Activated CD4-positive, alpha-beta T cell treated with anti-CD3 and anti-CD28 coated beads, Interleukin-2, amount 10 ng/mL, durations not matched to agents 24 days and 14 days (primary cell): Measurements from ENCODE around the gene MGMT. TPM values are rescaled to one million over a fixed set of nuclear protein-coding genes. Genes with fewer than 3 reads are reported as not detected.

ENCODE experiments used
- DNase-seq: peaks from one replicate; pipeline ENCODE4 v3.0.0; 2022
- H3K27ac Mint-ChIP-seq: one replicate; pipeline ENCODE4 v1.8.0; 2022; ENCODE audit warnings: mild to moderate bottlenecking, mixed read lengths
- H3K27me3 Mint-ChIP-seq: one replicate; pipeline ENCODE4 v1.8.0; 2022; ENCODE audit warnings: mixed read lengths
- H3K36me3 Mint-ChIP-seq: one replicate; pipeline ENCODE4 v1.8.0; 2022; ENCODE audit warnings: low read depth, mild to moderate bottlenecking, mixed read lengths
- H3K4me1 Mint-ChIP-seq: one replicate; pipeline ENCODE4 v1.8.0; 2021; ENCODE audit warnings: mixed read lengths
- H3K4me3 Mint-ChIP-seq: one replicate; pipeline ENCODE4 v1.8.0; 2022; ENCODE audit warnings: mild to moderate bottlenecking, moderate library complexity, mixed read lengths
- H3K9me3 Mint-ChIP-seq: one replicate; pipeline ENCODE4 v1.8.0; 2021; ENCODE audit warnings: mixed read lengths
- intact Hi-C: fragments of 100-400 bp; cut with micrococcal nuclease; formaldehyde crosslinking; loops from one replicate; pipeline ENCODE4 v1.15.1; 2023
- total RNA-seq: library from RNA; stranded (reverse); gene quantifications from 2 replicates; pipeline ENCODE4 v1.2.3, GENCODE V29; 2022

Gene MGMT
- total RNA-seq, 1 donor from 2014 or later: 19.5 TPM

DNA sequence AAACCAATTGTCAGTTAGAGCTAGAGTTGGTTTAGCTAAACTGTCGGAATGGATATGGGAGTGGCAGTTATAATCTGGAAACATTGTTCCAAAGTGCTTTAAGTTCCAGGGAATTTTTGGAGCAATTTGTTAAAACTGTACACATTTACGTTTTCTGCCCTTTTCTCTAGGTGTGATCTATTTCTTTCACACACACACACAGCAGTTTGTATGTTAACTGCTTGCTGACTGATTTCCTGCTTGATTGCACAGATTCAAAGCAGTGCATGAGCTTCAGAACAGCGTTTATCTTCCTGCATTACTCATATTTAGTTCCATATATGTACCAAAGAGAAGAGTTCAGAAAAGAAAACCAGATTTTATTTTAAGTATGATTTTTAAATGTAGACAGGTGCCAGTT, 57.9 kb downstream of the MGMT start:
- H3K4me3 Mint-ChIP-seq: no peak overlapping the region
- peaks cover 7% of the 10 kb centered on the region for H3K36me3 Mint-ChIP-seq
- no peaks in the 10 kb centered on the region for H3K4me1 Mint-ChIP-seq

DNA sequence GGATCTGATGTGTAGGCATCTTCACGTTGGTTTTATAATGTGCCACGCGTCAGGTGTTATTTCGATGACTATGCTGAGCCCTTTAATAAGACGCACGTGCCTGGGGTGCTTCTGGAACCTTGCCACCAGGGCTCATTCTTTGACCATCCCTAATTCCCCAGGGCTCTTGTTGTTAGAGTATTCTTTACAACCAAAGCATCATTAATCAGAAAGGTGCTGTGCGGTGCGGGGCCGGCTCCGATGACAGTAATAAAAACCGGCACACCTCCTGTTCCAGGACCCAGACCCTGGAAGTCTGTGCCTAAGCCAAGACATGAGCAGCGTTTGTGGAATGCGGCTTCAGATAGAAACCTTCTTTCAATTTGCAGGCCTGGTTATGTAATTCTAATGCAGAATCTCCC, 58.4 kb downstream of the MGMT start:
- intact Hi-C loops: no loop called here
- no peaks in the 10 kb centered on the region for H3K27me3 Mint-ChIP-seq
- no peak overlapping the region for H3K27ac Mint-ChIP-seq
- no peaks in the 10 kb centered on the region for H3K4me1 Mint-ChIP-seq
- no peak for DNase-seq
- H3K36me3 Mint-ChIP-seq: peaks cover 7% of the 10 kb centered on the region
- H3K9me3 Mint-ChIP-seq: peaks cover 14% of the 10 kb centered on the region
- no peak overlapping the region for H3K4me3 Mint-ChIP-seq

More for the DNA sequence above, 57.9 kb downstream of the MGMT start:
- Mint-ChIP-seq H3K27me3 (no peaks in the 10 kb centered on the region), H3K9me3 (peaks cover 14% of the 10 kb centered on the region), H3K27ac (no peak overlapping the region)
- no peak for DNase-seq
- intact Hi-C loops: no loop called here

DNA sequence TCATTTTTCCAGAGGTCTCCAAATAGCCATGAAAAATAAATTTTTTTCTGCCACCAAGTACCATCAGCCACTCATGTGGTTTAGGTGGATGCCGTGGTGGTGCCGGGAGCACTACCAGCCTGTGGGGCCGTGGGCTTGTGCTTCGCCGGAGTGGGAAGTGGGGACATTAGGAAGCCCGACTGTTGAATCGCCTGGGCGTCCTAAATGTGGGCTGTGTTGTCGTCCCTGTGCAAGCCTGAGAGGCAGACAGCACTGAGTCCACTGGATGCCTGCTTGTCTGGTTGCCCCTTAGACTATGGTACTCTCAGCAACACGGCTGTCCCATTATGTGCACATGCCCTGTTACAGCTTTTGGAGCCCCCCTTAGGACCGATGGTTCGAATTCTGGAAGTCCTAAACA, 59.9 kb downstream of the MGMT start:
- H3K9me3 Mint-ChIP-seq: peaks cover 14% of the 10 kb centered on the region
- intact Hi-C loops: no loop called here
- H3K36me3 Mint-ChIP-seq: peaks cover 7% of the 10 kb centered on the region
- H3K27ac Mint-ChIP-seq: no peak overlapping the region
- H3K4me3 Mint-ChIP-seq: no peak overlapping the region
- no peaks in the 10 kb centered on the region for H3K4me1 Mint-ChIP-seq
- no peaks in the 10 kb centered on the region for H3K27me3 Mint-ChIP-seq
- DNase-seq: no peak

DNA sequence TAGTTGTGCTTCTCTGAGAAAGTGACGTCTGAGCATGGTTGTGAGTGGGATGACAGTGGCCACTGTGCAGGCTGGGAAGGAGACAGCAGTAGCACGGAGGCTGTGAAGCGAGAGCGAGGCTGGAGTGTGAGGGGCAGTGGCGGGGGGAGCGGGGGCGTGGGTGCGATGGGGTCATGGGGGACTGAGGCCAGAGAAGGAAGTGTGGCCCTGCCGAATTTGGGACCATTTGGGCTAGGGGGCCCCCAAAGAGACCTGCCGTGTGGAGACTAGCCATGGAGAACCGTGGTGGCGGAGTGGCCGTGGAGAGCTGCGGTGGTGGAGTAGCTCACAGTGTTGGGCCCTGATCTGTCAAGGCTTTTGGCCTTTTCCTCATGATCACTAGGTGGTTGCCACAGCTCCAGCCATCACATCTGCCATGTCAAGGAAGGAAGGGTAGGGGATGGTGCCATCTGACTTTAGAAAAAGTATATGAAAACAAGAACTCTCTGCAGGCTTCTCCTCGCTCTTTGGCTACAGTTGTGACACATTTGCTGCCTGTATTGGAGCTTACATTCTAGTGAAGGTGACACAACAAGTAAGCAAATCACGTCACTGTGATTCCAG, 61.4 kb downstream of the MGMT start:
- Mint-ChIP-seq H3K27ac (no peak overlapping the region), H3K36me3 (peaks cover 7% of the 10 kb centered on the region), H3K9me3 (peaks cover 14% of the 10 kb centered on the region), H3K27me3 (no peaks in the 10 kb centered on the region), H3K4me1 (no peaks in the 10 kb centered on the region), H3K4me3 (no peak overlapping the region)
- intact Hi-C loops: no loop called here
- DNase-seq: no peak

DNA sequence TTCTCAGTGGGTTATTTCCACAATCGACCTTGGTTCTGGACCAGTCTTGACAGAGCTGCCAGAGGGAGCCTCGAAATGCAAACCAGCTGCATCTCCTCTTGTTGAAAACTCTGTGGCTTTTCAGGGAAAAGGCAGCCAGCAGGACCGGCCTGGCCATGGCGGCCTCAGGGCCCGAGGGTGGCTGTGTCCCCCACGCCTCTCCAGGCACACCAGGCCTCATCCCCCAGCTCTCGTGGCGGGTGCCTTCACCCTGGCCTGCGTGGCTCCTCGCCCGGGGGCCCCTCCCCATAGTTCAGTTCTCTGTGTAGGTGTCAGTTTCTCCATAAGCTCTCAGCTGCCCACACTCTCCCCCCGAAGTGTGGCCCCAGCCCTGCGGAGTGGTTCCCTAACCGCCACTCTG, 63.5 kb downstream of the MGMT start:
- Mint-ChIP-seq H3K27me3 (no peaks in the 10 kb centered on the region), H3K4me1 (no peaks in the 10 kb centered on the region), H3K9me3 (peaks cover 14% of the 10 kb centered on the region), H3K27ac (no peak overlapping the region), H3K36me3 (peaks cover 7% of the 10 kb centered on the region), H3K4me3 (no peak overlapping the region)
- intact Hi-C loops: no loop called here
- no peak for DNase-seq

DNA sequence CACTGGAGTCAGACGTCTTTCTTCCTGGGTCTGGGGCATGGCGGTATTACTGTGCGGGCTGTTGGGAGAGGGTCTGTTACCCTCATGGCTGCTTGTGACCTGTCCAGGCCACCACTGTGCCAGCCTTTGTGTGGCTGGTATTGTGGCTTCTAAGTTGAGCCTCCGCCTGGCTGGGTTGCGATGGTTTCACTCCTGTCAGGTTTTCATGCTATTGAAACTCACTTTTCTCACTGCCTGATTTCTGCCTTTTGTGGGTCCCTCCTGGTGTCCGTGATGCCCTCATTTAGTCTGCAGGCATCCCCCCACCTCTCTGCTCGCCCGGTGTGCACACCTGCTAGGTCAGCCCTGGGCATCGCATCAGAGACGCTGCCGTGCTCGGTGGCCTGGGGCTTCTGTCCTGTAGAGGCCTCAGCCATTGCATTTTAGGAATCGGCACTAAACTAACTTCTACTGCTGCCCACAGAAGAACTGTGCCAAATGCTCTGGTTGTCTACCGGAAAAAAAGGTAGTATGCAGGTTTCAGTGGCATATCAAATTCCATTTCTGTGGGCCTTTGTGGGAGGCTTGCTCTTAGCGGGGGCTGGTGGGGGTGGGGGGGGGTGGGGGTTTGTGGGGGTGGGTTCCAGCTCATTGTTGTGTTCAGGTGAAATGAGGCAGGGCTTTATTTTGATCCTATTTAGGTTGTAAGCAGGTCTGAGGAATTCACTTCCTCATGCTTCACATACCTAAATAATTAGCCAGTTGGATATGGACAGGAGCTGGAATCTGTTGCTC, 64.3 kb downstream of the MGMT start:
- H3K27ac Mint-ChIP-seq: no peak overlapping the region
- no peaks in the 10 kb centered on the region for H3K4me1 Mint-ChIP-seq
- DNase-seq: no peak
- H3K27me3 Mint-ChIP-seq: no peaks in the 10 kb centered on the region
- peaks cover 14% of the 10 kb centered on the region for H3K9me3 Mint-ChIP-seq
- H3K4me3 Mint-ChIP-seq: no peak overlapping the region
- peaks cover 7% of the 10 kb centered on the region for H3K36me3 Mint-ChIP-seq
- intact Hi-C loops: no loop called here

DNA sequence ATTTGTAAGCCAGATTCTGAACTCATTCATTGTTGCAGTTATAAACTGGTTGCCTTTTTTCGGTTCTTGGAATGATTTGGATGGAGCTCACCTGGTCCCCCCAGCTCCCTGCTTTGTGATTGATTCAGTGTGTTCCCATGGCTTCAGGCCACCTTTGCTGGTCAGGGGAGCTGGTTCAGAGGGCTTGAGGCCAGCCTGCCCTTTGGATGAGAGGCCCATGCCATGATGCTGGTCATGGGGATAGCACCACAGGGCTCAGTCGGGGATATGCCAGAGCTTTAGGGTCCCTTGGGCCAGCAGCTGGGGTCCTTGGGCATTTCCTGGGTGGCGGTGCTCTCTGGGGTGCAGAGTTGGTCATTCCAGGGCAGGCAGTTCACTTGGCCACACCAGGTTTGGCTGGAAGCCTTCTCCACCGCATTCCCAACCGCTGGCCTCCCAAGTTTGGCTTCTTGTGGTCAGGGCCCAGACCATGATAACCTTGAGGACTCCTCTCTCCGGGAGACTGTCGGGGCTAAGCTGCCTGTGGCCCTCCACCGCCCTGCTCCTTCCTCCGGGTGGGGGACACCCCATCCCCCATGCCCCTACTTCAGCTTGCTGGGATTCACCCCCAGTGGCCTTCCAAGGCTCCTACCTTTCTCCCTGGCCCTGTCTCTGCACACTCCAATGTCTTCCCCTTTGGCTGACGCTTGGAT, 65.1 kb downstream of the MGMT start:
- Mint-ChIP-seq H3K27me3 (no peaks in the 10 kb centered on the region), H3K4me1 (no peaks in the 10 kb centered on the region), H3K4me3 (no peak overlapping the region), H3K36me3 (peaks cover 7% of the 10 kb centered on the region), H3K27ac (no peak overlapping the region), H3K9me3 (peaks cover 14% of the 10 kb centered on the region)
- intact Hi-C loops: no loop called here
- DNase-seq: no peak

DNA sequence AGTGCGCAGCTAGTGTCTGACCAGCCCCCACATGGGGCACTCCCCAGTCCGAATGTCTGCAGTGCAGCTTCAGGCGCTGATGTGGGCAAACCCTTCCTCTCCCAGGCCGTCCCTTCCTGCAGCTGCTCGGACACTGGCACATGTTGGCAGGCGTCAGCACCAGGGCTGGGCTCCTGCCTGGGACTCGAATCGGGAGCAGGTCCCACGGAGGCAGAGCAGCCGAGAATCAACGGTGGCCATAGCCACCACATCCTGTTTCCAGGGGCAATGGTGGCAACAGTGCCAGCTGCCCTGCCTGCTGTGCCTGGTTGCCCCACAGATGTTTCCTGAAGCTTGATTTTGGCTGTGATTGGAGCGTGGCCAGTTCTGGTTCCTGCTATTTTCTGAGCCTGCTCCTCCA, 65.8 kb downstream of the MGMT start:
- no peak overlapping the region for H3K27ac Mint-ChIP-seq
- no peaks in the 10 kb centered on the region for H3K4me1 Mint-ChIP-seq
- intact Hi-C loops: no loop called here
- no peak overlapping the region for H3K4me3 Mint-ChIP-seq
- no peak for DNase-seq
- H3K9me3 Mint-ChIP-seq: peaks cover 10% of the 10 kb centered on the region
- peaks cover under 1% of the 10 kb centered on the region for H3K36me3 Mint-ChIP-seq
- no peaks in the 10 kb centered on the region for H3K27me3 Mint-ChIP-seq

DNA sequence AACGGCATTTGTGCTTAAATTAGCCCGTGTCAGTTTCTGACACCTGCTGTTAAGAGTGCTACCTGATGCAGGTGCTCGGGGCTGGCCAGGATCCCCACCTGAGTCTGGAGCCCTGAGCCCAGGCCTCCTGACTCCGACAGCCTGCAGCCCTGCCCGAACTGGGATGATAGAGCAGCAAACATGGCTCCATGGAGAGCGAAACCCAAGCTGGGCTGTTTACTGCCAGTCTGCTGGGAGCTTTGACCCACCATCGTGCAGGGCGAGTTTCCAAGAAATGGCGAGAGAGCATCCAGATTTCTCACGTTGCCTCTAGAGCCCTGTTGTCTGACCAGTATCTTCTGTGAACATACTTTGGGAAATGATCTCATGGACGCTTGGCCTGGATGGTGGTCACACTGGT, 66.2 kb downstream of the MGMT start:
- no peak overlapping the region for H3K27ac Mint-ChIP-seq
- H3K9me3 Mint-ChIP-seq: peaks cover 6% of the 10 kb centered on the region
- no peaks in the 10 kb centered on the region for H3K4me1 Mint-ChIP-seq
- intact Hi-C loops: no loop called here
- H3K27me3 Mint-ChIP-seq: no peaks in the 10 kb centered on the region
- H3K4me3 Mint-ChIP-seq: no peak overlapping the region
- H3K36me3 Mint-ChIP-seq: no peaks in the 10 kb centered on the region
- DNase-seq: no peak

DNA sequence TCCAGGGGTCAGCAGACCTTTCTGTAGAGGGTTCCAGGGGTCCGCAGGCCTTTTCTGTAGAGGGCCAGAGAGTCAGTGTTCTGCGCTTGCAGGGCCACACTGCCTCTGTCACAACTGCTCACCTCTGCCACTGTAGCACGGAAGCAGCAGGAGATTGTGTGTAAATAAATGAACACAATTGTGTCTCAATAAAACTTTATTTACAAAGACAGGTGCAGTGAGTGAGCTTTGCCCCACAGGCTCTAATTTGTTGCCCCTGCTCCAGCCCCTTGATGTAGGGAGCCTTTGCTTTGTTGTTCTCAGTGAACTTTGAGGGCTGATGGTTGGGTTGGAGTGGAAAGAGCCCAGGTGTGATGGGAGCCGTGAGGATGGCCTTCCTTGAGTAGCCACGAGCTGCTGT, 67.8 kb downstream of the MGMT start:
- no peaks in the 10 kb centered on the region for H3K36me3 Mint-ChIP-seq
- no peak overlapping the region for H3K27ac Mint-ChIP-seq
- no peaks in the 10 kb centered on the region for H3K27me3 Mint-ChIP-seq
- no peaks in the 10 kb centered on the region for H3K9me3 Mint-ChIP-seq
- no peak for DNase-seq
- H3K4me1 Mint-ChIP-seq: no peaks in the 10 kb centered on the region
- intact Hi-C loops: no loop called here
- H3K4me3 Mint-ChIP-seq: no peak overlapping the region

DNA sequence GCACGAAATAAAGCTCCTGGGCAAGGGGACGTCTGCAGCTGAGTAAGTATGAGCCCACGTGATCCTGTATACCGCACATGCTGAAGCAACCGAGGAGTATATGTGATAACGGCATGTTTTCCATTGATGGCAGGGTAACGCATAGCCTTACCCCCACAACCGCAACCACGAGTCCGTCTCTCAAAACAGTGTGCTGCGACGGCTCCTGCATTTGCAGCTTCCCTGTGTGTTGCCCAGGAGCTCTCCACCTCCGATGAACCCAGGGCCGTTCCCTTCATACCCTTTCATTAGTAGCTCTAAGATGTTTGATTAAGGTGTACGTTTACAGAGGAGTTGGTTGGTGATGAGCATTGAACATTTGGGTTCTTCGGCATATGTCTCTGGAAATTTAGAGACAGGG, 69.3 kb downstream of the MGMT start:
- no peaks in the 10 kb centered on the region for H3K27me3 Mint-ChIP-seq

DNA sequence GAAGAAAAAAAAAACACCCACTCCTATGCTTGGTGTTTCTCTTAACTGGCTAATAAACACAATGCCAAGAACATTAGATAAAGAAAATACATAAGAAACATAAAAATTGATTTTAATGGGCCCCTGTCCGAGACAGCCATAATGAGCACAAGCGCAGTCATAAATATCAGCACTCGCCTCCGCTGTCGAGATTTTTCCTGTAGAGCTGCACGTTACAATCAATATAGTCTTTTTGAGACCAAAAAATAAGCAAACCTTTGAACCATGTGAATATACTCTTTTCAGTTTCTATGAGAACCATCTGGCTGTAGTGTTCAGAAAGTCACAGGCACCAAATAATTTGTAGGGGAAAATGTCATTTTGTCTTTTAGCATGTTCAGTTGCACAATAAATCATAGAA, 70.1 kb downstream of the MGMT start:
- intact Hi-C loops: no loop called here
- DNase-seq: no peak
- Mint-ChIP-seq H3K27ac (no peak overlapping the region), H3K27me3 (no peaks in the 10 kb centered on the region), H3K4me1 (no peaks in the 10 kb centered on the region), H3K36me3 (no peaks in the 10 kb centered on the region), H3K4me3 (no peak overlapping the region), H3K9me3 (no peaks in the 10 kb centered on the region)

More for the DNA sequence above, 69.3 kb downstream of the MGMT start:
- H3K27ac Mint-ChIP-seq: no peak overlapping the region
- no peak for DNase-seq
- intact Hi-C loops: no loop called here
- H3K36me3 Mint-ChIP-seq: no peaks in the 10 kb centered on the region
- no peaks in the 10 kb centered on the region for H3K4me1 Mint-ChIP-seq
- no peaks in the 10 kb centered on the region for H3K9me3 Mint-ChIP-seq
- no peak overlapping the region for H3K4me3 Mint-ChIP-seq

DNA sequence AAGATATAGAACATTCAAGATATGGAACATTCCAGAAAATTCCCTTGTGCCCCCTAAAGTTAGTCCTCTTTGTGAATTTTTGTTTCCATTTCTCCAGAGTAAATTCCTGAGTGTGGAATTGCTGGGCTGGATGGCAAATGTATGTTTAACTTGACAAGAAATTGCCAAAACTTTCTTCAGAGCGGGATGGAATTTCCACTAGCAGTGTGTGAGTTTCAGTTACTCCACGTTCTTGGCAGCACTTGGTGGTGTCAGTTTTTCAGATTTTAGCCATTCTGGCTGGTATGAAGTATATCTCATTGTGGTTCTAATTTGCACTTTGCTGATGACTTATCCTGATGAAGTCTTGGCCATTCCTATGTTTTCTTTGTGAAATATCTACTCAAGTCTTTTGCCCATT, 71.2 kb downstream of the MGMT start:
- Mint-ChIP-seq H3K27ac (no peak overlapping the region), H3K27me3 (no peaks in the 10 kb centered on the region), H3K9me3 (no peaks in the 10 kb centered on the region), H3K4me3 (no peak overlapping the region), H3K4me1 (no peaks in the 10 kb centered on the region), H3K36me3 (no peaks in the 10 kb centered on the region)
- intact Hi-C loops: no loop called here
- no peak for DNase-seq

DNA sequence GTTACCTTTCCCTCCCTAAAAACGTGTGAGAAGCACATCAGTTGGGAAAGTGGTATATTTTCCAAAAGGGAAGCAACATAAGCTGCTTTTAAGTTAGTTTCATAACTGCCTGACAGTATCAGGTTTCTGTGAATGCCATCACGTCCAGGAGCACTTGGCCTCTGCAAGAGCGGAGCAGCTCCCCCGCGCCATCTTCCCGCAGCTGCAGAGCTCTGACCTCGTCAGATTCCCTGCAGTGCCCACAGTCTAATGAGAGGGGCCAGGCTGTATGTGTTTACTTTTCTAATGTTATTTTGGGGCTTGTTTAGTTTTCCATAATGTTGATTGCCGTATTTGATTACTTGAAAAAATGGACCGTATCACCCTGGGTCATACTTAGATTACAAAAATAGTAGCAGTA, 74.2 kb downstream of the MGMT start:
- Mint-ChIP-seq H3K27ac (no peak overlapping the region), H3K36me3 (no peaks in the 10 kb centered on the region), H3K27me3 (no peaks in the 10 kb centered on the region), H3K4me3 (no peak overlapping the region), H3K9me3 (no peaks in the 10 kb centered on the region), H3K4me1 (no peaks in the 10 kb centered on the region)
- DNase-seq: no peak
- intact Hi-C loops: no loop called here
